OCI-LY7 (cell line): ENCODE measurements around the gene BEST2. TPM values are rescaled to one million over a fixed set of nuclear protein-coding genes. Genes with fewer than 3 reads are reported as not detected.
A peak's percentile ranks its signal among the peaks of the same experiment; 100 is the strongest.
"Not testable (repeated sequence)": the region's sequence is repeated elsewhere in the genome, so short reads cannot be mapped to it uniquely, and the experiment has no call there.

Experiments used
- BruUV-seq: library from RNA; stranded (reverse); fragments of 400-500 nt; replicated peaks from 2 replicates; lab custom pipeline; 2021; lab: Mats Ljungman, UMichigan
- CTCF ChIA-PET: fragments of 300-600 bp; sonication (Branson Sonifier 250); formaldehyde crosslinking; loops from one replicate; lab custom pipeline; 2022; ENCODE audit warnings: antibody characterized with exemption; ENCODE audit not compliant: unreplicated experiment; lab: Charles Lee
- POLR2A ChIA-PET: fragments of 300-600 bp; sonication (Branson Sonifier 250); formaldehyde crosslinking; loops from one replicate; lab custom pipeline; 2022; ENCODE audit warnings: antibody characterized with exemption; lab: Charles Lee
- DNase-seq: peaks from one replicate; pipeline ENCODE4 v3.0.0-alpha.2; 2015; ENCODE audit warnings: low spot score
- H2AFZ ChIP-seq: fragments of 200-600 bp; sonication (generic), shearing (Covaris generic); 2 replicates; pipeline ENCODE4 v1.6.1; 2014; ENCODE audit warnings: mild to moderate bottlenecking, antibody characterized with exemption, low read length, moderate library complexity
- H3K27ac ChIP-seq: fragments of 200-600 bp; sonication (generic); 2 replicates; pipeline ENCODE4 v1.5.1; 2014; ENCODE audit warnings: mixed run types, low read depth, mild to moderate bottlenecking, moderate library complexity, low read length, inconsistent platforms; ENCODE audit not compliant: poor library complexity, severe bottlenecking
- H3K36me3 ChIP-seq: fragments of 200-600 bp; sonication (generic); 2 replicates; pipeline ENCODE4 v1.6.1; 2014; ENCODE audit warnings: mild to moderate bottlenecking, antibody characterized with exemption, low read length, moderate library complexity, mixed read lengths; ENCODE audit not compliant: insufficient read depth
- H3K4me1 ChIP-seq: fragments of 200-600 bp; sonication (generic); 2 replicates; pipeline ENCODE4 v1.5.1; 2014; ENCODE audit warnings: mild to moderate bottlenecking, low read length; ENCODE audit not compliant: insufficient read depth, poor library complexity, severe bottlenecking
- H3K4me2 ChIP-seq: fragments of 200-600 bp; sonication (generic); 2 replicates; pipeline ENCODE4 v1.6.1; 2014; ENCODE audit warnings: mild to moderate bottlenecking, low read length
- H3K4me3 ChIP-seq: fragments of 200-600 bp; sonication (generic); 2 replicates; pipeline ENCODE4 v1.5.1; 2014; ENCODE audit warnings: mild to moderate bottlenecking, low read depth, low read length; ENCODE audit not compliant: poor library complexity, severe bottlenecking
- H3K79me2 ChIP-seq: fragments of 200-600 bp; sonication (generic); 2 replicates; pipeline ENCODE4 v1.6.1; 2016; ENCODE audit warnings: low read depth, mild to moderate bottlenecking, low read length, moderate library complexity, mixed read lengths; ENCODE audit not compliant: insufficient read depth
- H3K9me2 ChIP-seq: fragments of 200-600 bp; sonication (generic); 2 replicates; pipeline ENCODE4 v1.6.1; 2016; ENCODE audit warnings: mild to moderate bottlenecking, low read length, mixed read lengths; ENCODE audit not compliant: insufficient read depth
- H3K9me3 ChIP-seq: fragments of 200-600 bp; sonication (generic); 2 replicates; pipeline ENCODE4 v1.6.1; 2014; ENCODE audit warnings: mild to moderate bottlenecking, mixed run types, low read length, mixed read lengths
- H4K20me1 ChIP-seq: fragments of 200-600 bp; sonication (generic); 2 replicates; pipeline ENCODE4 v1.6.1; 2014; ENCODE audit warnings: mild to moderate bottlenecking, antibody characterized with exemption, low read length, moderate library complexity, mixed read lengths; ENCODE audit not compliant: insufficient read depth
- CTCF ChIP-seq: fragments of 200-600 bp; sonication (generic); conservative IDR thresholded peaks from 2 replicates; pipeline ENCODE4 v1.5.1; 2014; ENCODE audit warnings: mild to moderate bottlenecking, antibody characterized with exemption, low read length, moderate library complexity, mixed read lengths
- EZH2phosphoT487 ChIP-seq: fragments of 200-600 bp; sonication (generic); IDR thresholded peaks from 2 replicates; pipeline ENCODE4 v1.6.1; 2018; ENCODE audit warnings: low read depth, borderline replicate concordance, mild to moderate bottlenecking, mixed run types, antibody characterized with exemption, low read length, moderate library complexity, mixed read lengths
- intact Hi-C: fragments of 100-400 bp; cut with micrococcal nuclease; formaldehyde crosslinking; loops from one replicate; pipeline ENCODE4 v1.10.0; 2022; ENCODE audit not compliant: unreplicated experiment
- total RNA-seq, 2 experiments: library from RNA; depleted of rRNA in 1 of 2; stranded (reverse); fragments of >200 nt in 1 of 2; shearing (Covaris generic) in 1 of 2; gene quantifications; 2 replicates each; pipeline ENCODE4 v1.2.3, GENCODE V29; 2014 to 2022

The BEST2 gene
- total RNA-seq, 2 experiments from 2014 or later, result not detected

GRCh38 chr19:12796146-12797071 lies 44.8 kb downstream of the BEST2 start:
- no peaks in the 10 kb centered on the region for H3K9me3 ChIP-seq
- POLR2A ChIA-PET, result no interaction called here
- intact Hi-C loops, result loop anchor here (1.0 to 2.0 kb wide), 3 partner anchors 19 to 120 kb away; no protein-coding TSS in a partner anchor
- no peak overlapping the region for H2AFZ ChIP-seq
- H3K4me2 ChIP-seq, result peak overlapping the region; percentile 54
- BruUV-seq, result TSS peak; percentile 26
- TF ChIP-seq EZH2phosphoT487, result no peak
- TF ChIP-seq CTCF, result peak; percentile 93
- H3K36me3 ChIP-seq, result peaks cover 19% of the 10 kb centered on the region; the same call in 1 of the 2 replicates
- peaks cover 19% of the 10 kb centered on the region for H3K79me2 ChIP-seq
- H3K9me2 ChIP-seq, result no peaks in the 10 kb centered on the region
- CTCF ChIA-PET, result interaction anchor here (0.9 to 1.3 kb wide), 3 partner anchors 18 to 29 kb away, joined by 3 to 5 read pairs (median 4); no protein-coding TSS in a partner anchor
- DNase-seq, result peak; percentile 86
- peaks cover 26% of the 10 kb centered on the region for H3K4me1 ChIP-seq
- no peak overlapping the region for H3K4me3 ChIP-seq
- H3K27ac ChIP-seq, result no peak overlapping the region
- H4K20me1 ChIP-seq, result no peaks in the 10 kb centered on the region; the same call in 1 of the 2 replicates

GRCh38 chr19:12797141-12797587 lies 45.6 kb downstream of the BEST2 start:
- no peak for DNase-seq
- Histone ChIP-seq H3K4me1 (peaks cover 28% of the 10 kb centered on the region), H3K4me2 (no peak overlapping the region), H3K79me2 (peaks cover 20% of the 10 kb centered on the region), H3K4me3 (no peak overlapping the region), H3K36me3 (peaks cover 19% of the 10 kb centered on the region; the same call in 1 of the 2 replicates), H3K27ac (no peak overlapping the region), H3K9me2 (no peaks in the 10 kb centered on the region), H2AFZ (no peak overlapping the region), H4K20me1 (no peaks in the 10 kb centered on the region; the same call in 1 of the 2 replicates), H3K9me3 (no peaks in the 10 kb centered on the region)
- TF ChIP-seq CTCF, result no peak
- TF ChIP-seq EZH2phosphoT487, result no peak
- CTCF ChIA-PET, result interaction anchor here (1.3 kb wide), 1 partner anchor 30 kb away, joined by 4 read pairs; no protein-coding TSS in a partner anchor
- POLR2A ChIA-PET, result interaction anchor here (0.9 kb wide), 1 partner anchor 9 kb away, joined by 4 read pairs; no protein-coding TSS in a partner anchor
- BruUV-seq, result no TSS peak
- intact Hi-C loops, result loop anchor here (2.0 kb wide), 1 partner anchor 120 kb away; no protein-coding TSS in a partner anchor

- H3K4me1 ChIP-seq, result peaks cover 33% of the 10 kb centered on the region
- H3K27ac ChIP-seq, H4K20me1 ChIP-seq, H3K9me2 ChIP-seq, H3K9me3 ChIP-seq, H3K4me2 ChIP-seq, DNase-seq, BruUV-seq, H3K4me3 ChIP-seq, CTCF ChIA-PET, H2AFZ ChIP-seq: not testable (repeated sequence)
- intact Hi-C loops, result loop anchor here (2.0 kb wide), 1 partner anchor 121 kb away; no protein-coding TSS in a partner anchor
- H3K36me3 ChIP-seq, result peaks cover 19% of the 10 kb centered on the region; the same call in 1 of the 2 replicates
- POLR2A ChIA-PET, result interaction anchor here (0.9 kb wide), 1 partner anchor 8 kb away, joined by 4 read pairs; no protein-coding TSS in a partner anchor
- H3K79me2 ChIP-seq, result peaks cover 18% of the 10 kb centered on the region
Measured at GRCh38 chr19:12797607-12798006, 46.0 kb downstream of the BEST2 start.
